HPDE6-E6E7 (cell line): ENCODE measurements around the gene FERMT2.

ENCODE experiments used
- DNase-seq: peaks from one replicate; pipeline ENCODE4 v3.0.0; 2011; ENCODE audit warnings: missing footprints; ENCODE audit errors: extremely low spot score

FERMT2 gene

GRCh38 chr14:52902971-52903619 is 47.8 kb downstream of the FERMT2 start:
- no peak for DNase-seq

GRCh38 chr14:52901357-52901980 is 49.4 kb downstream of the FERMT2 start:
- no peak for DNase-seq

GRCh38 chr14:52900731-52901130 is 50.1 kb downstream of the FERMT2 start:
- no peak for DNase-seq

- DNase-seq, result no peak
Measured at GRCh38 chr14:52898496-52898895, 52.4 kb downstream of the FERMT2 start.

GRCh38 chr14:52895000-52895399 is 55.9 kb downstream of the FERMT2 start:
- DNase-seq, result no peak

- no peak for DNase-seq
Measured at GRCh38 chr14:52891800-52892199, 59.0 kb downstream of the FERMT2 start.

GRCh38 chr14:52888839-52889838 is 61.7 kb downstream of the FERMT2 start:
- DNase-seq, result no peak

GRCh38 chr14:52888159-52888558 is 62.7 kb downstream of the FERMT2 start:
- DNase-seq, result no peak

- no peak for DNase-seq
Measured at GRCh38 chr14:52885230-52885629, 65.6 kb downstream of the FERMT2 start.

- no peak for DNase-seq
Measured at GRCh38 chr14:52883658-52884057, 67.2 kb downstream of the FERMT2 start.

GRCh38 chr14:52882824-52883223 is 68.0 kb downstream of the FERMT2 start:
- DNase-seq, result no peak

GRCh38 chr14:52879958-52880357 is 70.9 kb downstream of the FERMT2 start:
- DNase-seq, result no peak

GRCh38 chr14:52878946-52879345 is 71.9 kb downstream of the FERMT2 start:
- DNase-seq, result no peak

GRCh38 chr14:52878469-52878868 is 72.4 kb downstream of the FERMT2 start:
- no peak for DNase-seq

GRCh38 chr14:52877628-52878027 is 73.2 kb downstream of the FERMT2 start:
- DNase-seq, result no peak

- no peak for DNase-seq
Measured at GRCh38 chr14:52876806-52877205, 74.0 kb downstream of the FERMT2 start.

GRCh38 chr14:52876311-52876710 is 74.5 kb downstream of the FERMT2 start:
- no peak for DNase-seq

- DNase-seq, result no peak
Measured at GRCh38 chr14:52875707-52876106, 75.1 kb downstream of the FERMT2 start.

GRCh38 chr14:52874389-52874788 is 76.5 kb downstream of the FERMT2 start:
- DNase-seq, result no peak

GRCh38 chr14:52873694-52874093 is 77.2 kb downstream of the FERMT2 start:
- peak; percentile 14 for DNase-seq

- DNase-seq, result no peak
Measured at GRCh38 chr14:52873065-52873464, 77.8 kb downstream of the FERMT2 start.

- DNase-seq, result peak; percentile 9
Measured at GRCh38 chr14:52871606-52872005, 79.2 kb downstream of the FERMT2 start.
